GM18526 (cell line): ENCODE measurements around the gene VANGL2.

Source experiments
- POLR2A ChIP-seq: IDR thresholded peaks from 3 replicates; pipeline ENCODE4 v1.6.1; 2011; ENCODE audit not compliant: insufficient read length; ENCODE audit errors: extremely low read depth

The VANGL2 gene

GRCh38 chr1:160453443-160453842 lies 53.1 kb downstream of the VANGL2 start:
- TF ChIP-seq POLR2A: no peak

- no peak for TF ChIP-seq POLR2A
Measured at GRCh38 chr1:160454371-160455152, 54.2 kb downstream of the VANGL2 start.

- TF ChIP-seq POLR2A: no peak
Measured at GRCh38 chr1:160455153-160455517, 54.8 kb downstream of the VANGL2 start.

- TF ChIP-seq POLR2A: no peak
Measured at GRCh38 chr1:160459056-160459455, 58.7 kb downstream of the VANGL2 start.

- no peak for TF ChIP-seq POLR2A
Measured at GRCh38 chr1:160459687-160460086, 59.3 kb downstream of the VANGL2 start.

GRCh38 chr1:160460214-160460642 lies 59.9 kb downstream of the VANGL2 start:
- TF ChIP-seq POLR2A: no peak

- no peak for TF ChIP-seq POLR2A
Measured at GRCh38 chr1:160460683-160461287, 60.4 kb downstream of the VANGL2 start.

GRCh38 chr1:160465123-160465522 lies 64.8 kb downstream of the VANGL2 start:
- no peak for TF ChIP-seq POLR2A

- no peak for TF ChIP-seq POLR2A
Measured at GRCh38 chr1:160466961-160467360, 66.6 kb downstream of the VANGL2 start.

GRCh38 chr1:160467576-160467975 lies 67.2 kb downstream of the VANGL2 start:
- TF ChIP-seq POLR2A: no peak

- no peak for TF ChIP-seq POLR2A
Measured at GRCh38 chr1:160471253-160471652, 70.9 kb downstream of the VANGL2 start.

GRCh38 chr1:160472112-160472511 lies 71.7 kb downstream of the VANGL2 start:
- TF ChIP-seq POLR2A: no peak

- no peak for TF ChIP-seq POLR2A
Measured at GRCh38 chr1:160474392-160475242, 74.3 kb downstream of the VANGL2 start.
